Bronchial epithelial cell (primary cell): ENCODE data around the gene BCL7C. TPM values are rescaled to one million over a fixed set of nuclear protein-coding genes. Genes with fewer than 3 reads are reported as not detected.

Source experiments
- DNase-seq: peaks from one replicate; pipeline ENCODE4 v3.0.0-alpha.2; 2010; ENCODE audit warnings: low read depth
- FAIRE-seq: peaks from 2 replicates; lab custom pipeline; 2011; peaks lifted over from hg19 to GRCh38; lab: Jason Lieb, UNC
- H3K27me3 ChIP-seq: 2 replicates; pipeline ENCODE4 v1.5.1; 2011; ENCODE audit warnings: low read length; ENCODE audit not compliant: control insufficient read depth, insufficient read depth
- H3K36me3 ChIP-seq: 2 replicates; pipeline ENCODE4 v1.5.1; 2011; ENCODE audit warnings: low read length; ENCODE audit not compliant: control insufficient read depth, insufficient read depth
- H3K4me3 ChIP-seq: 2 replicates; pipeline ENCODE4 v1.5.1; 2011; ENCODE audit warnings: mild to moderate bottlenecking, low read depth, low read length, control low read depth
- CTCF ChIP-seq: IDR thresholded peaks from 2 replicates; pipeline ENCODE4 v1.5.1; 2011; ENCODE audit warnings: mild to moderate bottlenecking, moderate library complexity, low read length, control low read depth, inconsistent platforms; ENCODE audit not compliant: insufficient read depth, severe bottlenecking
- total RNA-seq: library from RNA; depleted of rRNA; stranded (reverse); fragments of >200 nt; gene quantifications from 2 replicates; pipeline ENCODE4 v1.2.1, GENCODE V29; 2014

Gene BCL7C
- total RNA-seq, 1 donor from 2014 or later: 24.7 TPM

GRCh38 chr16:30920891-30921290, 27.0 kb upstream of the BCL7C start:
- Histone ChIP-seq H3K4me3 (no peak overlapping the region), H3K27me3 (no peaks in the 10 kb centered on the region), H3K36me3 (peaks cover 2% of the 10 kb centered on the region)
- DNase-seq (no peak), FAIRE-seq (no peak)
- TF ChIP-seq CTCF: no peak

GRCh38 chr16:30918614-30919013, 24.7 kb upstream of the BCL7C start:
- DNase-seq (no peak), FAIRE-seq (no peak)
- no peaks in the 10 kb centered on the region for H3K27me3 ChIP-seq

GRCh38 chr16:30914830-30915229, 21.0 kb upstream of the BCL7C start:
- TF ChIP-seq CTCF: no peak
- DNase-seq (no peak), FAIRE-seq (peak; percentile 36)
- Histone ChIP-seq H3K36me3 (no peaks in the 10 kb centered on the region), H3K27me3 (no peaks in the 10 kb centered on the region), H3K4me3 (no peak overlapping the region)

More at GRCh38 chr16:30918614-30919013, 24.7 kb upstream of the BCL7C start:
- H3K36me3 ChIP-seq: no peaks in the 10 kb centered on the region
- TF ChIP-seq CTCF: no peak
- H3K4me3 ChIP-seq: no peak overlapping the region

GRCh38 chr16:30912794-30913412, 19.0 kb upstream of the BCL7C start:
- no peak for FAIRE-seq
- no peak for DNase-seq
- no peak for TF ChIP-seq CTCF
- H3K27me3 ChIP-seq: no peaks in the 10 kb centered on the region
- H3K36me3 ChIP-seq: no peaks in the 10 kb centered on the region
- no peak overlapping the region for H3K4me3 ChIP-seq

- DNase-seq (peak; percentile 51), FAIRE-seq (no peak)
- no peak for TF ChIP-seq CTCF
- no peaks in the 10 kb centered on the region for H3K36me3 ChIP-seq
- H3K27me3 ChIP-seq: no peaks in the 10 kb centered on the region
- H3K4me3 ChIP-seq: no peak overlapping the region
These were observed 16.7 kb upstream of the BCL7C start for GRCh38 chr16:30910427-30911029.

GRCh38 chr16:30907064-30907463, 13.2 kb upstream of the BCL7C start:
- no peak for TF ChIP-seq CTCF
- H3K27me3 ChIP-seq: no peaks in the 10 kb centered on the region
- FAIRE-seq: no peak

More at GRCh38 chr16:30907064-30907463, 13.2 kb upstream of the BCL7C start:
- no peaks in the 10 kb centered on the region for H3K36me3 ChIP-seq
- H3K4me3 ChIP-seq: no peak overlapping the region
- no peak for DNase-seq
